GM19324 (cell line): ENCODE measurements around the gene SLC7A9.

Experiments used
- ATAC-seq: cut with Tn5 transposase; IDR thresholded peaks from one replicate; pipeline ENCODE4 v1.9.1; 2021; ENCODE audit warnings: mild to moderate bottlenecking, moderate library complexity; ENCODE audit not compliant: unreplicated experiment, low FRiP score

Gene SLC7A9

DNA sequence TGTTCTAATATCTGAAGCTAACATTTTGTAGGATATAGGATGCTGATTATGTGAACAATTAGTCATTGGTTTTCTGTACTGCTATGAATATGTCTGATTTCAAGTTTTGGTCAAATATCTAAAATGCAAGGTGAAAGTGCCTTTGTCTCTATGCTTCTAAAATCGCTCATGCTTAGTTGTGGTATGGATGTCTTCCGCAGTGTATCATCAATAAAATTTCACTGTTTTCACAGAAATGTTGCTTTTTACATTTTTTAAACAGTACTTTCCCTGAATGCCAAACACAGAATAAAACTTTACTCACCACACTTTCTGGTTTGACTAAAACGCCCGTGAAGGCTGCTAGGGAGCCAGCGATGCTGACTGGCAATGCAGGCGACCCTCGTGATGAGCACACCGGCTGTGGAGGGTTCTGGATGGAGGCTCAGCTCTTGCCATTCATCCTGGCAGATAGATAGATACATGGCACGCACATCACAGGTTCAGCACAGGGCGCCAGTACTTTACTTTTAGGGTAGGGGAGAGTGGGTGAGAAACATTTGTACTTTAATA lies 40.1 kb downstream of the SLC7A9 start:
- no peak for ATAC-seq

DNA sequence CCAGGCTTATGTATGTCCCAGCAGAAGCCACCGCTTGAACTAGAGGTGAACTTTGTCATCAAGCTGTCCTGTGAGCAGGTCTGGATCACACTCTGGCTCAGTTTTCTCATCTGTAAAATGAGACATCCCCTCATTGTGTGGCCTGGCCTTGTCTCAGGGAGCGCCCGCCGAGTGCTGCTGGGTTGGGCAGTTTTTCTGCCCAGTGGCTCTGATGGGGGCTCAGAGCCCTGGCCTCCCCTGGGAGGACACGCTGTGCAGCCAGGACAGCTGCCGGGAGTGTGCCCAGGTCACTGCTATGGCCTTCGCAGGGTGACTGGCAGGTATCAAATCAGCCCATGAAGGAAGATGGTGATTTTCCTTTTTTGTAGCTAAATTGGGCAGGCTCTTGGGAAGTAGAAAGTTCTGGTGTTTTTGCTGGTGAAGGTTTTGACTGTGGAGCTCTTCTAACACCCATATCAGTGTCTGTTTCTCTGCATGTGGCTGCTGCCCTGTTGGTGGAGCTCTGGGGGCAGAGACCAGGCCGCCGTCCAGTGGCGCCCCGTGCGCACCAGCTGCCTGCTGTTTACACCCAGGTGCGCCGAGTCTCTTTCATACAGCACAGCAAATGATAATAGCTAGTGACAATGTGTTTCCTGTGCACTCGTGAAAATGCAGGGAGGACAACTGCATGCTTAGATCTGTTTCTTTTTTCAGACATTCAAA lies 40.8 kb downstream of the SLC7A9 start:
- ATAC-seq = no peak

DNA sequence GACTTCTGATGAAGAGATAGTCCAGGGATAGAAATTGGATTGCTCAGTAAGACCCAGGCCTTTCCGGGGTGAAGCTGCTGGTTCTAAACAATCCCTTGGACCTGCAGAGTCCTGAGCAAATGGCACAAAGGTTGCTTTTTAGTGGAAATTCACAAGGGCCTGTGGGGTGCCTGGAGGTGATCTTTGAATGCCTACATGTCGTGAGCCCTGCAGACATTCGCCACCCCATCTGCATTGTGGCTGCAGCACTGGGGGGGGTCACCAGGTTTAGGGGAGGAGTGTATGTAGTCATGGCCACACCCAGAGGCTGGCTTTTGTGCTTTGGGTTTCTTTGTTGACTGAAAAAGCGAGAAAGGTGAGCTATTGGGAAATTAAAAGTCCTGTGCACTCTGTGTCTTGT lies 41.4 kb downstream of the SLC7A9 start:
- no peak for ATAC-seq

DNA sequence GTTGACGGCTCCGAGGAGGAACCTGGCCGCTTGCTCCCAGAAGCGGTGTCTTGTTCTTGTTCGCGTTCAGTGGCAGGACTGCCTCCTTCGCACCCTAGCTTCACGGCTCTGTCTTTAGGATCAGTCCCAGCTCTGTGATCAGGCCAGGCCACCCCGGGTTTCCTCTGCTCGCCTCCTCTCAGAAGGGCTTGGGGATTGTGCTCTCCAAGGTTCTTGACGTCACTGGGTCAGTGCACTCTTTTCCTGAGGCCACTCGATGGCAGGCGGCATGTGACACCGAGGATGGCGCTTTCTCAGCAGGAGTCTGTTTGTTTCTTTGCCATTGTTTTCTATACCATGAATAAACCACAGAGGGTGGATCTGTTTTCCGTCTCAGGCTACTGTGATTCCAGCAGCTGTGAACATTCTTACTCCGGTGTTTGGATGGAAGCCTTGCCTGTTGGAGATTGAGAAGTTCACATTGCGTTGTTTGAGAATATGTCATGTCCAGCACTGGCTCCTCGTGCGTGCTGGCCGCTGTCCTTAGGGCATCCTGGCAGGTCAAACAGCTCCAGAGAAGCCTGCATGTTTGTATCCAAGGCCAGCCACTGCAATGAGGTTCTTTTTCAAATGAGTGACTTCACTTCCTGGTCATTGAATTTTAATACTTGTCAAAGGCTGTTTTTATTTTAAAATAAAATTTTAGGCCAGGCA lies 44.5 kb downstream of the SLC7A9 start:
- no peak for ATAC-seq

- ATAC-seq = no peak
These were observed 45.3 kb downstream of the SLC7A9 start for GRCh38 chr19:32824191-32824751.

DNA sequence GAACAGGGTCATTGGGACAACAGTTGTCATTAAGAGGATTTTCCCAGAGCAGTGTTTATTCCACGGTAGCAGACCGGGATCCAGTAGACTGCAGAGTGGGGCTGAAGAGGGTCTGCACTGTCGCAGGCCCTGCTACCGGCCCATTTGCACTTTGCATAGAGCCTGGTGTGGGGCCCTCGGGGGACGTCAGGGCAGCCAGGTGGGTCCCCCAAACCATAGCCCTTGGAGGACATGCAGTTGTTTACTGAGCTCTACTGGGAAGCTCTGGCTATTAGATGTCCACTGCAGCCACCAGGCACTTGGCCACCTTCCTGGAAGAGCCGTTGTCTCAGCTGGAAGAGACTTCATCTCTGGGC lies 45.8 kb downstream of the SLC7A9 start:
- no peak for ATAC-seq

GRCh38 chr19:32822916-32823746 lies 46.4 kb downstream of the SLC7A9 start:
- ATAC-seq = no peak

GRCh38 chr19:32819419-32820400 lies 49.9 kb downstream of the SLC7A9 start:
- ATAC-seq = no peak

- no peak for ATAC-seq
These were observed 51.0 kb downstream of the SLC7A9 start for GRCh38 chr19:32818536-32818935.

DNA sequence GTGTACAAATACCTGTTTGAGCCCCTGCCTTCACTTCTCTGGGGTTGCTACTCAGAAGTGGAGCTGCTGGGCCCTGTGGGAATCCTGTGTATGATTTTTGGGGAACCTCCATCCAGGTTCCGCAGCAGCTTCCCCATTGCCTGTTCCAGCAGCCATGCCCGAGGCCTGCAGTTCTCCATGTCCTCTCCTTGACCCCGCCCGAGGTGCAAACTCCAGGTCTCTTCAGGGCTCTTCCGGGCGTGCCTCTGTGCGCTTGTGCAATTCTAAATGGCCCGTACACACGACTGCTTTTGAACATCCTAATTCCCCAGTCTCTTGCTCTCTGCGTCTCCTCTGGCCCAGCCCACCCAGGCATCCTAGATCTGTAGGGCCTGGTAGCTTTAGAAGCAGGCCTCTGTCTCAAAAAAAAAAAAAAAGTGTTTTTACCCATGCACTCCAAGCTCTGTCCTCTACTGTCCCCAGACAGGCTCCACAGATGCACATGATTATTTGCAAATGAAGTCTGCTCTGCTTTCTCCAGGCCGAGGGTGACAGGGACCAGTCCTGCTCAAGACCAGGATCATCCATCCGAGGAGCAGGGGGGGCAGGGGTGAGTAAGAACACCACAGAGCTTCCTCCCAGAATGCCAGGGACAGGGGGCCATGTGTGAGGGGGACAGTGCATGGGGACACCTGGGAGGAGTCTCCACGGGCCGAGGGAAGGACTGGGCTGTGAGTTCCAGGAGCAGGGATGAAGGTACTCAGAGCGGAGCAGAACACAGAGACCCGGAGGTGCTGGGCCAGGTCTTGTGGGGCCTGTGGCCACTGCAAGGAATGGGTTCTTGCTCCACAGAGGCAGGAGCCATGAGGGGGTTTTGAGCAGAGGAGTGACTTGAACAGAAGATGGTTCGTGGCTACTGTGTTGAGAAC lies 51.7 kb downstream of the SLC7A9 start:
- ATAC-seq = no peak

GRCh38 chr19:32816555-32817099 lies 52.9 kb downstream of the SLC7A9 start:
- no peak for ATAC-seq

- no peak for ATAC-seq
These were observed 54.9 kb downstream of the SLC7A9 start for GRCh38 chr19:32814624-32815023.

DNA sequence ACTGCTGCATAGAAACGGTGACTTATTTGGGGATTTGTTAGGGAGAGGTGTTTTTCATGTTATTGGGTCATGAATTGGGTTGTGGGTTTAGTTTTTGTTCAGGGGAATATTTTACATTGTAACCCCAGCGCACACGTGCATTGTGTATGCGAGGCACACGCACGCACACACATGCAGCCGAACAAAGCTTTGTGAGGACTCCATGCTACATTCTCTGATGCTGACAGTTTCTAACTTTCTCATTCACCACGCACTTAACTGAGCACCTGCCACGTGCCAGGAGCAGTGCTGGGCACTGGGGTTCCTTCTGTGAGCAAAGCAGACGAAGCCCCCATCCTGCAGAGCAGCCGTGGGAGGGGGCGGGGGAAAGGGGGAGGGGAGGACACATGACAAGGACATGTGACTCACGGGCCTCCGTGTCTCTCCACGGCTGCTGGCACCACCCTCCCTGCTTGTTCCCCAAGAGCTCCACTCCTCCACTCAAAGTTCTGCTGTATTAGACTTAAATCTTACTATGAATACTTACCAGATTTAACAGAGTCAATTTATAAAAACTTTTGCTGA lies 55.6 kb downstream of the SLC7A9 start:
- no peak for ATAC-seq

GRCh38 chr19:32812571-32812970 lies 57.0 kb downstream of the SLC7A9 start:
- no peak for ATAC-seq

DNA sequence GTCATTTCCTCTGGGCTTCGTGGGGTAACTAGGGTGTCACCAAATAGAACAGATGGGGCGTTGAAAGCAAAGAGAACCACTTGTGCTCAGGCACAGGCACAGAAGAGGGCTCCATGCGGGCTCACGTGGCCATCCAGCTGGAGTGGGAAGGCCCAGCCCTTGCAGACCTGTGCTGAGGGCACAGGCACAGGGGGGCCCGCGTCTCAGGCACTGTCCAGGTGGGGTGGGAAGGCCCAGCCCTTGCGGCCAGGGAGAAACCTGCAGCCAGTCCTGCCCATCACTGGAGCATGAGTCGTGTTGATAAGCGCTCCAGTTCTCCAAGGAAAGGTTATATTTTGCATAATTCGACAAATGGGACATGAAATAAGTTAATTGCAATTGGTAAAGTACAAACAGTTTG lies 57.5 kb downstream of the SLC7A9 start:
- no peak for ATAC-seq

DNA sequence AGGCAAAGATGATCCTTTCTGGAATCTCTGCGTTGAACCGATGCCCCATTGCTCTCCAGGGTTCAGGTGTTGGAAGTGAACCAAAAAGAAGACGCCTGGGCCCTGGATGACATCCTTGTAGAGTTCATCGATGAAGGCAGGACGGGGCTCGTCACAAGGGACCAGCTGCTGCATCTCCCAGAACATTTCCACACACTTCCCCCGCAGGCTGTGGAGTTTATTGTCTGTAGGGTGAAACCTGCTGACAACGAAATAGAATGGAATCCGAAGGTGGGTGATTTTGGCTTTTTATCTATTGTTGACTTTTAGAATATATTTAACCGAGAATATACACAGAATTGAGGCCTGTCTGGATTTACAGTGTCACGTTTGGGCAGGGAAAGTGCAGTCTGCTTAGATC lies 58.4 kb downstream of the SLC7A9 start:
- ATAC-seq = no peak

DNA sequence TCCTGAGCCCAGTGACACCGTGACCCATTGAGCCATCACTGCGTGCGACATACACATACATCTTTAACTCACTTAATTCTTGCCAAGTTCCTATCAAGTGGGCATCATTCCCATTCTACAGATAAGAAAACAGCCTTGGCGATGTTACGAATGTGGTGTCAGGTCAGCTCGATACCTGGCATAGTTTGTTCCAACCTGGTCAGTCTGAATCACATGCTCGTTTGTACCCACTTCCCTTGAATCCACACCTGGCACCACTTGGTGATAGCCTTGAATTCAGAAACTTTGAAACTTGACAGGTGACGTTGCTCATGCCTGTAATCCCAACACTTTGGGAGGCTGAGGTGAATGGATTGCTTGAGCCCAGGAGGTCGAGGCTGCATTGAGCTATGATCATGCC lies 59.1 kb downstream of the SLC7A9 start:
- ATAC-seq = no peak

- no peak for ATAC-seq
These were observed 59.8 kb downstream of the SLC7A9 start for GRCh38 chr19:32809754-32810153.
